ENCODE results near the gene LMO7. TPM values are rescaled to one million over a fixed set of nuclear protein-coding genes. Genes with fewer than 3 reads are reported as not detected.

Gene LMO7
- total RNA-seq, 1 experiment from 2014 or later: 20.4 TPM

DNA sequence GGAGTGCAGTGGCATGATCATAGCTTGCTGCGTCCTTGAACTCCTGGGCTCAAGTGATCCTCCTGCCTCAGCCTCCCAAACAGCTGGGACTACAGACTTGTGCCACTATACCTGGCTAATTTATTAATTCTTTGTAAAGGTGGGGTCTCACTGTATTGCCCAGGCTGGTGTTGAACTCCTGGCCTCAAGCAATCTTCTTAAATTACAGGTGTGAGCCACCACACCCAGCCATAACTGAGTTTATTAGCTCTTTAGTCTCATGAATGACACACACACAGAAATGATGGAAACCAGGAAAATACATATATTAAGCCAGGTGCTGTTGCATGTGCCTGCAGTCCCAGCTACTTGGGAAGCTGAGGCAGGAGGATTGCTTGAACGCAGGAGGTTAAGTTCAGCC, 33.1 kb upstream of the LMO7 start:
- Histone ChIP-seq H4K20me1 (ENCODE audit: control insufficient read depth, insufficient read depth, insufficient read length) (no peaks in the 10 kb centered on the region), H2AFZ (ENCODE audit: low read length) (no peak overlapping the region), H3K79me2 (ENCODE audit: insufficient read depth, low read length) (no peaks in the 10 kb centered on the region), H4K5ac (ENCODE audit: insufficient read length, low read depth, low read length) (no peak overlapping the region), H3K9ac (ENCODE audit: extremely low read depth, insufficient read length, low read length) (no peak overlapping the region), H3K23me2 (ENCODE audit: insufficient read length, low read depth, low read length, poor library complexity, severe bottlenecking) (no peaks in the 10 kb centered on the region), H3K4me1 (ENCODE audit: insufficient read depth, low read length) (no peaks in the 10 kb centered on the region), H3K4me2 (ENCODE audit: insufficient read depth, insufficient read length, low read length) (no peak overlapping the region), H3K14ac (ENCODE audit: insufficient read depth, low read length) (no peak overlapping the region), H2BK15ac (ENCODE audit: low read depth, low read length) (no peak overlapping the region), H2BK5ac (ENCODE audit: insufficient read length, low read length) (no peak overlapping the region), H3T11ph (ENCODE audit: low read length) (no peak overlapping the region), H3K56ac (ENCODE audit: insufficient read length, low read depth, low read length) (no peak overlapping the region), H2BK12ac (ENCODE audit: insufficient read length, low read depth, low read length) (no peak overlapping the region), H3K27me3 (ENCODE audit: insufficient read depth, low read length) (no peaks in the 10 kb centered on the region), H3K4ac (ENCODE audit: low read depth, low read length) (no peak overlapping the region), H3K9me3 (ENCODE audit: control insufficient read depth, low read depth, low read length) (no peaks in the 10 kb centered on the region), H3K23ac (ENCODE audit: insufficient read length, low read depth, low read length) (no peak overlapping the region), H4K91ac (ENCODE audit: insufficient read length, low read depth, low read length) (no peak overlapping the region), H3K18ac (ENCODE audit: insufficient read length, low read depth, low read length) (no peak overlapping the region), H3K27ac (ENCODE audit: insufficient read length, low read depth, low read length) (no peak overlapping the region), H2BK120ac (ENCODE audit: low read depth, low read length, poor library complexity, severe bottlenecking) (no peak overlapping the region), H2AK5ac (ENCODE audit: insufficient read length, low read length) (no peak overlapping the region), H2BK20ac (ENCODE audit: low read depth, low read length, poor library complexity, severe bottlenecking) (no peak overlapping the region), H3K79me1 (ENCODE audit: insufficient read depth, low read depth, low read length, poor library complexity, severe bottlenecking) (no peaks in the 10 kb centered on the region), H4K8ac (replicated peaks; ENCODE audit: insufficient read length, low read depth, low read length) (no peak overlapping the region)
- no peaks in the 10 kb centered on the region for H3K27me3 Mint-ChIP-seq (ENCODE audit: low read depth)
- no peak overlapping the region for H3K27ac Mint-ChIP-seq
- no peak overlapping the region for H3K4me3 Mint-ChIP-seq
- H3K4me1 Mint-ChIP-seq: 0 out of 4 replicates have a peak, but pooled peaks cover 0 to 2% of the 10 kb centered on the region in 2 experiments
- TF ChIP-seq, protein P1, sequence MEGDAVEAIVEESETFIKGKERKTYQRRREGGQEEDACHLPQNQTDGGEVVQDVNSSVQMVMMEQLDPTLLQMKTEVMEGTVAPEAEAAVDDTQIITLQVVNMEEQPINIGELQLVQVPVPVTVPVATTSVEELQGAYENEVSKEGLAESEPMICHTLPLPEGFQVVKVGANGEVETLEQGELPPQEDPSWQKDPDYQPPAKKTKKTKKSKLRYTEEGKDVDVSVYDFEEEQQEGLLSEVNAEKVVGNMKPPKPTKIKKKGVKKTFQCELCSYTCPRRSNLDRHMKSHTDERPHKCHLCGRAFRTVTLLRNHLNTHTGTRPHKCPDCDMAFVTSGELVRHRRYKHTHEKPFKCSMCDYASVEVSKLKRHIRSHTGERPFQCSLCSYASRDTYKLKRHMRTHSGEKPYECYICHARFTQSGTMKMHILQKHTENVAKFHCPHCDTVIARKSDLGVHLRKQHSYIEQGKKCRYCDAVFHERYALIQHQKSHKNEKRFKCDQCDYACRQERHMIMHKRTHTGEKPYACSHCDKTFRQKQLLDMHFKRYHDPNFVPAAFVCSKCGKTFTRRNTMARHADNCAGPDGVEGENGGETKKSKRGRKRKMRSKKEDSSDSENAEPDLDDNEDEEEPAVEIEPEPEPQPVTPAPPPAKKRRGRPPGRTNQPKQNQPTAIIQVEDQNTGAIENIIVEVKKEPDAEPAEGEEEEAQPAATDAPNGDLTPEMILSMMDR (conservative IDR thresholded peaks at IDR 0.05): no peak
- DNase-seq: no peak
- no peaks in the 10 kb centered on the region for H3K9me3 Mint-ChIP-seq
- no CpG with 5 or more reads among the region's 2 CpGs for WGBS (ENCODE audit: extremely low coverage, insufficient read length, low lambda C conversion rate)
- H3K36me3 Mint-ChIP-seq (ENCODE audit: insufficient read depth in 1 of 3, low read depth in 3 of 3): peaks cover 2 to 19% (median 3%) of the 10 kb centered on the region in 3 experiments; a peak in 4 of 7 replicates
